ENCODE measurements around the gene DDX41.

The DDX41 gene

GRCh38 chr5:177511796-177512675, 4.7 kb downstream of the DDX41 start:
- DNase-seq (ENCODE audit: low spot score), result no peak
- no peak for TF ChIP-seq CTCF (IDR thresholded peaks at IDR 0.05; ENCODE audit: extremely low read depth, missing control alignments)

GRCh38 chr5:177511181-177511580, 5.6 kb downstream of the DDX41 start:
- no peak for DNase-seq (ENCODE audit: low spot score)
- TF ChIP-seq CTCF (IDR thresholded peaks at IDR 0.05; ENCODE audit: extremely low read depth, missing control alignments), result no peak

- DNase-seq (ENCODE audit: low spot score), result no peak
- TF ChIP-seq CTCF (IDR thresholded peaks at IDR 0.05; ENCODE audit: extremely low read depth, missing control alignments), result no peak
Observed at GRCh38 chr5:177510567-177511053, 6.2 kb downstream of the DDX41 start.

- DNase-seq (ENCODE audit: low spot score), result peak; percentile 78
- no peak for TF ChIP-seq CTCF (IDR thresholded peaks at IDR 0.05; ENCODE audit: extremely low read depth, missing control alignments)
Observed at GRCh38 chr5:177509991-177510566, 6.7 kb downstream of the DDX41 start.

GRCh38 chr5:177509381-177509951, 7.3 kb downstream of the DDX41 start, which contains the start of gene DOK3:
DOK3 (minus strand) TSS chr5:177509826; CDS start chr5:177509540, 286 bp downstream.
- no peak for TF ChIP-seq CTCF (IDR thresholded peaks at IDR 0.05; ENCODE audit: extremely low read depth, missing control alignments)
- DNase-seq (ENCODE audit: low spot score), result peak; percentile 65

GRCh38 chr5:177508837-177509236, 7.9 kb downstream of the DDX41 start:
- DNase-seq (ENCODE audit: low spot score), result peak; percentile 67
- no peak for TF ChIP-seq CTCF (IDR thresholded peaks at IDR 0.05; ENCODE audit: extremely low read depth, missing control alignments)

GRCh38 chr5:177508221-177508611, 8.5 kb downstream of the DDX41 start:
- no peak for DNase-seq (ENCODE audit: low spot score)
- no peak for TF ChIP-seq CTCF (IDR thresholded peaks at IDR 0.05; ENCODE audit: extremely low read depth, missing control alignments)
